DOHH2 (cell line): ENCODE results near the gene DERL3.
A peak's percentile ranks its signal among the peaks of the same experiment; 100 is the strongest.

ENCODE experiments used
- H3F3A ChIP-seq: fragments of 200-600 bp; sonication (generic), shearing (Covaris generic); 2 replicates; pipeline ENCODE4 v1.6.0; 2016; ENCODE audit warnings: antibody characterized with exemption, mild to moderate bottlenecking; ENCODE audit not compliant: control insufficient read depth, insufficient read depth
- H3K27ac ChIP-seq: fragments of 200-600 bp; sonication (generic); 2 replicates; pipeline ENCODE4 v1.5.1; 2014; ENCODE audit warnings: low read depth, mild to moderate bottlenecking, low read length, moderate library complexity
- H3K27me3 ChIP-seq: fragments of 200-600 bp; sonication (generic); 2 replicates; pipeline ENCODE4 v1.6.1; 2014; ENCODE audit warnings: mild to moderate bottlenecking, low read length, mixed read lengths; ENCODE audit not compliant: control insufficient read depth
- H3K36me3 ChIP-seq: fragments of 200-600 bp; sonication (generic); 2 replicates; pipeline ENCODE4 v1.6.1; 2014; ENCODE audit warnings: mild to moderate bottlenecking, low read length, moderate library complexity, mixed read lengths; ENCODE audit not compliant: control insufficient read depth
- H3K4me1 ChIP-seq: fragments of 200-600 bp; sonication (generic); 2 replicates; pipeline ENCODE4 v1.6.1; 2014; ENCODE audit warnings: mild to moderate bottlenecking, low read length, mixed read lengths; ENCODE audit not compliant: control insufficient read depth
- H3K4me2 ChIP-seq: fragments of 200-600 bp; sonication (generic); 2 replicates; pipeline ENCODE4 v1.6.0; 2014; ENCODE audit warnings: mild to moderate bottlenecking, low read length, moderate library complexity
- H3K4me3 ChIP-seq: fragments of 200-600 bp; sonication (generic); 2 replicates; pipeline ENCODE4 v1.5.1; 2014; ENCODE audit warnings: mild to moderate bottlenecking, low read length, mixed read lengths
- H3K79me2 ChIP-seq: fragments of 200-600 bp; sonication (generic); 2 replicates; pipeline ENCODE4 v1.6.1; 2014; ENCODE audit warnings: mild to moderate bottlenecking, low read length, mixed read lengths; ENCODE audit not compliant: control insufficient read depth
- H3K9me2 ChIP-seq: fragments of 200-600 bp; sonication (generic); replicated peaks from 2 replicates; pipeline ENCODE4 v1.6.1; 2014; ENCODE audit warnings: mild to moderate bottlenecking, low read length, mixed read lengths; ENCODE audit not compliant: control insufficient read depth
- H3K9me3 ChIP-seq: fragments of 200-600 bp; sonication (generic); 2 replicates; pipeline ENCODE4 v1.6.1; 2014; ENCODE audit warnings: antibody characterized with exemption, low read length, mixed read lengths; ENCODE audit not compliant: control insufficient read depth, insufficient read depth
- H4K20me1 ChIP-seq: fragments of 200-600 bp; sonication (generic); 2 replicates; pipeline ENCODE4 v1.6.0; 2014; ENCODE audit warnings: low read depth, mild to moderate bottlenecking, antibody characterized with exemption, low read length, moderate library complexity; ENCODE audit not compliant: control insufficient read depth, insufficient read depth
- EZH2phosphoT487 ChIP-seq: fragments of 200-600 bp; sonication (generic); IDR thresholded peaks from 2 replicates; pipeline ENCODE4 v1.6.1; 2017; ENCODE audit warnings: borderline replicate concordance, mild to moderate bottlenecking, antibody characterized with exemption, low read length, moderate library complexity, mixed read lengths
- TF ChIP-seq, protein P1 (sequence below): fragments of 200-600 bp; sonication (generic); IDR thresholded peaks from one replicate; pipeline ENCODE4 v1.5.1; 2014; ENCODE audit warnings: antibody characterized with exemption, mild to moderate bottlenecking, low read depth, low read length; ENCODE audit not compliant: poor library complexity, severe bottlenecking

The DERL3 gene

DNA sequence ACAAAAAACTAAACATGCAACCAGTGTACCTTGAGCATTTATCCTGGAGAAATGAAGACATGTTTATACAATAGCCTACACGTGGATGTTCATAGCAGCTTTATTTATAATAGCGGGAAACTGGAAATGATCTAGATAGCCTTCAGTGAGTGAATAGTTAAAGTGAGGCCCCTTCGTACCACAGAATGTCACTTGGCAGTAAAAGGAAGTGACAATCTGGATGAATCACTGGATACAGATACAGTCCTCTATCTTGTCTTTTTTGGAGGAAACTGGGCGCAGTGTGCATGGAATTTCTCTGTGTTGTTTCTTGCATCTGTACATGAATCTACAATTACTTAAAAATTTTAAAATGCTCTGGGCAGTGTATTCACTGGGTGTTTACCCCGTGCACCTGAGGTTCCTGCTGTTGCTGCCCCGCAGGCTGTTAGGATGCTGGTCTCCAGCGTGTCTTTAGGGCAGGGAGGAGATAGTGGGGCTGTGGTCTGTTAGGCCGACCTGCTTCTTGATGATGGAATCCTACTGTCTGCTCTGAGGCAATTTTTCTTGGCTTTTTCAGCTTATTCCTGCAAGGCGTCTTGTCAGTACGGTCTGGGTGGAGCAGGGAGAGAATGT is 23.2 kb downstream of the DERL3 start:
- Histone ChIP-seq H3K36me3 (peaks cover 91% of the 10 kb centered on the region), H3K4me1 (peaks cover 58% of the 10 kb centered on the region), H4K20me1 (no peaks in the 10 kb centered on the region), H3K27me3 (no peaks in the 10 kb centered on the region), H3K9me3 (no peaks in the 10 kb centered on the region), H3K27ac (no peak overlapping the region), H3K79me2 (peaks cover 87% of the 10 kb centered on the region), H3K4me2 (no peak overlapping the region), H3K4me3 (no peak overlapping the region), H3K9me2 (no peaks in the 10 kb centered on the region), H3F3A (peaks cover 13% of the 10 kb centered on the region; the same call in 1 of the 2 replicates)
- no peak for TF ChIP-seq EZH2phosphoT487
- TF ChIP-seq, protein P1, sequence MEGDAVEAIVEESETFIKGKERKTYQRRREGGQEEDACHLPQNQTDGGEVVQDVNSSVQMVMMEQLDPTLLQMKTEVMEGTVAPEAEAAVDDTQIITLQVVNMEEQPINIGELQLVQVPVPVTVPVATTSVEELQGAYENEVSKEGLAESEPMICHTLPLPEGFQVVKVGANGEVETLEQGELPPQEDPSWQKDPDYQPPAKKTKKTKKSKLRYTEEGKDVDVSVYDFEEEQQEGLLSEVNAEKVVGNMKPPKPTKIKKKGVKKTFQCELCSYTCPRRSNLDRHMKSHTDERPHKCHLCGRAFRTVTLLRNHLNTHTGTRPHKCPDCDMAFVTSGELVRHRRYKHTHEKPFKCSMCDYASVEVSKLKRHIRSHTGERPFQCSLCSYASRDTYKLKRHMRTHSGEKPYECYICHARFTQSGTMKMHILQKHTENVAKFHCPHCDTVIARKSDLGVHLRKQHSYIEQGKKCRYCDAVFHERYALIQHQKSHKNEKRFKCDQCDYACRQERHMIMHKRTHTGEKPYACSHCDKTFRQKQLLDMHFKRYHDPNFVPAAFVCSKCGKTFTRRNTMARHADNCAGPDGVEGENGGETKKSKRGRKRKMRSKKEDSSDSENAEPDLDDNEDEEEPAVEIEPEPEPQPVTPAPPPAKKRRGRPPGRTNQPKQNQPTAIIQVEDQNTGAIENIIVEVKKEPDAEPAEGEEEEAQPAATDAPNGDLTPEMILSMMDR = no peak

DNA sequence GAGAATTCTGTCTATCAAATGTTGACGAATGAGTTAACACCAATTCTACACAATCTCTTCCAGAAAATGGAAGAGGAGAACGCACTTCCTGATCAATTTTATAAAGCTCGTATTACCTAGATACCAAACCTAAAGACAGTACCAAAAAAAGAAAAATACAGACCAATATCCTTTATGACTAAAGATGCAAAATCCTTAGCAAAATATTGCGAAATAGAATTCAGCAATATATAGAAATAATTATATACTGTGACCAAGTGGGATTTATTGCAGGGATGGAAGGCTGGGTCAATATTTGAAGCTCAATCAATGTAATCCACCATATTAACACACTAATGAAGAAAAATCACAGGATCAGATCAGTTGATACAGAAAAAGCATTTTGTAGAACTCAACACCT is 26.4 kb downstream of the DERL3 start:
- Histone ChIP-seq H3F3A (0 out of 2 replicates have a peak, but pooled peaks cover 8% of the 10 kb centered on the region), H3K9me3 (no peaks in the 10 kb centered on the region), H3K27ac (no peak overlapping the region), H3K4me3 (no peak overlapping the region), H3K36me3 (peaks cover 64% of the 10 kb centered on the region), H3K4me1 (peaks cover 26% of the 10 kb centered on the region), H3K4me2 (no peak overlapping the region), H3K27me3 (no peaks in the 10 kb centered on the region), H4K20me1 (no peaks in the 10 kb centered on the region), H3K79me2 (peaks cover 91% of the 10 kb centered on the region), H3K9me2 (no peaks in the 10 kb centered on the region)
- TF ChIP-seq EZH2phosphoT487 = no peak
- TF ChIP-seq, protein P1 = no peak

DNA sequence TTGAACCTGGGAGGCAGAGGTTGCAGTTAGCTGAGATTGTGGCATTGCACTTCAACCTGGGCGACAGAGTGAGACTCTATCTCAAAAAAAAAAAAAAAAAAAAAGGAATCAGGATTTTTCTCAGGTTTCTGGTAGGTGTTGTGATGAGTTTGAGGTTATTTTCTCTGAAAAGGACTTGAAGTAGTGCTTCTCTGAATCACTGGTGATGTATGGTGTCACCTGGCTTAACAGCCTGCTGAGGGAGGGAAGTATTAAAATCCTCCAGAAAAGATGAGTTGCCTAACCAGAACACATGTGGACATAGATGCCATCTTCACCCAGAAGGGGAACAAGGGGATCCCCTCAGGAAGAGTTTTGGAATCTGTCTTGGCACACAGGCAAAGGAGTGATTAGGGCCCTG is 32.0 kb downstream of the DERL3 start:
- H3K36me3 ChIP-seq = peaks cover 69% of the 10 kb centered on the region
- H3K79me2 ChIP-seq = peaks cover 95% of the 10 kb centered on the region
- no peaks in the 10 kb centered on the region for H3K9me3 ChIP-seq
- peaks cover 23% of the 10 kb centered on the region for H3F3A ChIP-seq
- no peaks in the 10 kb centered on the region for H3K9me2 ChIP-seq
- no peak for TF ChIP-seq EZH2phosphoT487
- TF ChIP-seq, protein P1 = no peak
- H3K4me2 ChIP-seq = peak overlapping the region; percentile 99
- peak overlapping the region; percentile 98 for H3K4me3 ChIP-seq
- peaks cover 53% of the 10 kb centered on the region for H3K4me1 ChIP-seq
- H4K20me1 ChIP-seq = no peaks in the 10 kb centered on the region
- no peaks in the 10 kb centered on the region for H3K27me3 ChIP-seq
- peak overlapping the region; percentile 97 for H3K27ac ChIP-seq
